Choroid plexus epithelial cell (primary cell): ENCODE data around the gene CDH5.

ENCODE experiments used
- DNase-seq: peaks from one replicate; pipeline ENCODE4 v3.0.0-alpha.2; 2010; ENCODE audit warnings: low read depth
- H3K4me3 ChIP-seq: 2 replicates; pipeline ENCODE4 v1.5.1; 2011; ENCODE audit warnings: low read depth, mild to moderate bottlenecking, control low read depth, low read length, moderate library complexity
- CTCF ChIP-seq: conservative IDR thresholded peaks from 2 replicates; pipeline ENCODE4 v1.5.1; 2011; ENCODE audit warnings: low read depth, mild to moderate bottlenecking, control low read depth, inconsistent platforms, low read length, moderate library complexity

Gene CDH5

GRCh38 chr16:66354034-66354909 lies 12.2 kb upstream of the CDH5 start:
- TF ChIP-seq CTCF = no peak
- H3K4me3 ChIP-seq = no peak overlapping the region
- DNase-seq = no peak

GRCh38 chr16:66355526-66355925 lies 11.0 kb upstream of the CDH5 start:
- no peak for DNase-seq

GRCh38 chr16:66357523-66357928 lies 9.0 kb upstream of the CDH5 start:
- DNase-seq = peak; percentile 91
- peak; percentile 82 for TF ChIP-seq CTCF

More at GRCh38 chr16:66355526-66355925, 11.0 kb upstream of the CDH5 start:
- no peak for TF ChIP-seq CTCF
- H3K4me3 ChIP-seq = no peak overlapping the region

GRCh38 chr16:66358231-66358630 lies 8.3 kb upstream of the CDH5 start:
- no peak for TF ChIP-seq CTCF
- DNase-seq = no peak

More at GRCh38 chr16:66357523-66357928, 9.0 kb upstream of the CDH5 start:
- H3K4me3 ChIP-seq = no peak overlapping the region

GRCh38 chr16:66359012-66359411 lies 7.5 kb upstream of the CDH5 start:
- peak; percentile 29 for DNase-seq
- no peak for TF ChIP-seq CTCF
- H3K4me3 ChIP-seq = no peak overlapping the region

More at GRCh38 chr16:66358231-66358630, 8.3 kb upstream of the CDH5 start:
- no peak overlapping the region for H3K4me3 ChIP-seq

GRCh38 chr16:66359811-66360608 lies 6.5 kb upstream of the CDH5 start:
- no peak for DNase-seq
- no peak overlapping the region for H3K4me3 ChIP-seq
- TF ChIP-seq CTCF = no peak
